Activated CD8-positive, alpha-beta memory T cell treated with anti-CD3 and anti-CD28 coated beads, Interleukin-2, amount 50 U/mL, for 48 hours (primary cell): ENCODE measurements around the gene DLX5.

Experiments
- DNase-seq: peaks from one replicate; pipeline ENCODE4 v3.0.0-alpha.2; 2020

The DLX5 gene

DNA sequence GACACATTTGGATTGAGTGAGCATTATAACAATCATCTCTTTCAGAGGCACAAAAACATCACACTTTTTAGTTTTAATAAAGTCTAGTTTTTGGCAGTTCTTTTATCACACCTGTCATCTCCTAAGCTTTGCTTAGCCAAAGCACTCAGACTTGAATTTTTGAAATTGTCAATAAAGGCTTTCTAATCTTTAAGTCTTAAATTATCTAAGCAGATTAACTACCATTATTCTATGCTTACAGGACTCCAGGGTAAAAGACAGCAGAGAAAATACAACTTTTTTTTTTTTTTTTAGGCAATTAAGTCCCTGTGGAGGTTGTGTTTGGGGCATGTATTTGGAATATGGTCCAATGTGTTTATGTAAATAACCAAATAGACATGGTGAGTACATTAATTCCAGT lies 36.9 kb downstream of the DLX5 start:
- no peak for DNase-seq

DNA sequence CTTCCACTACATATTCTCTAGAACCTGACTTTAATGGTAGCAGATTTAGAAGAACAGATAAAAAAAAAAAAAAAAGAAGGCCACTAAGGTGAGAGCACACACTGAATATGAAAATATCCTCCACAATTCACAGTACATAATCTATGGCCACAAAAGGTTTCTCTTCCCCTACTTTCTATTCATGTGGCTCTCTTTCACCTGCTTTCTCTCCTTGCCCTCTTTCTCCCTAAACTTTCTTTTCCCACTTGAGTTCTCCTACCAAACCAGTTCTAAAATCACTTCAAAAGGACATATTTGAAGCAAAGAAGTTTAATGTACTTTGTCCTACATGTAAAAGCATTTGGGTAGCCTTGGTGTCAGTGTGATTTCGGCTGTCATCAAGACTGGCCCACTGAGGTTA lies 37.7 kb downstream of the DLX5 start:
- DNase-seq = no peak

DNA sequence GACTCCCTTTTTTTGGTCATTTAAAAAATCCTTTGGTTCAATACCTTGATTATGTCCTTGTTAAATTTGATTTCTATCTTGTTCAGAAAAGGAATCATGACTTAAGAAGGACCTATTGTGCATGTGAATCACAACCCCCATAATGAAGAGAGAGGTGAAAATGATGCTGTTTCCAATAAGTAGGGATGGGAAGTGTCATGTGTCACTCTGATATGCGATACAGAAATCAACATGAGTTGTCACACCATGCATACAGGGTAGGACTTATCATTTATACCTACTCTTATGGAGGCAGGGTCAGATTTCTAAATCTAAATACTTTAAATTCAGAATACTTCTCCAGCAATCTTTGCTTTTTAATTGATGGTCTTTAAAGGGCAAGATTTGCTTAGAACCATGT lies 38.6 kb downstream of the DLX5 start:
- DNase-seq = no peak

DNA sequence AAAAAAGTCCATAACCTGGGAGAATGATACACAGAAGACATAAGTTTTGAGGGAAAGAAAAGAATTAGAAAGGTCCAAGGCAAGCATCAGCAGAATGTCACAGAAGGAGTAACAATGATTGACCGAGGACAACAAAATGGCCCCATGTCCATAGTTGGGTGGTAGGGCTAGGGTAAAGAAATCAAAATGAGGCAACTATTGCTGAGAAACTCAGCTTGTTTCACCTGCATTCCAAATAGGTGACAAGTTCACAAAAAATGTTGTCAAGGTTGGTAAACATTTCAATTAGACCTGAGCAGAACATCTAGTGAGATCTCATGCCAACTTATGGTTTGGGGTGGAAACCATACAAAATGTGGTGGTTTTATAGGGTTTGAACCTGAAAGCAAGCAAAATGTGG lies 42.0 kb downstream of the DLX5 start:
- no peak for DNase-seq

DNA sequence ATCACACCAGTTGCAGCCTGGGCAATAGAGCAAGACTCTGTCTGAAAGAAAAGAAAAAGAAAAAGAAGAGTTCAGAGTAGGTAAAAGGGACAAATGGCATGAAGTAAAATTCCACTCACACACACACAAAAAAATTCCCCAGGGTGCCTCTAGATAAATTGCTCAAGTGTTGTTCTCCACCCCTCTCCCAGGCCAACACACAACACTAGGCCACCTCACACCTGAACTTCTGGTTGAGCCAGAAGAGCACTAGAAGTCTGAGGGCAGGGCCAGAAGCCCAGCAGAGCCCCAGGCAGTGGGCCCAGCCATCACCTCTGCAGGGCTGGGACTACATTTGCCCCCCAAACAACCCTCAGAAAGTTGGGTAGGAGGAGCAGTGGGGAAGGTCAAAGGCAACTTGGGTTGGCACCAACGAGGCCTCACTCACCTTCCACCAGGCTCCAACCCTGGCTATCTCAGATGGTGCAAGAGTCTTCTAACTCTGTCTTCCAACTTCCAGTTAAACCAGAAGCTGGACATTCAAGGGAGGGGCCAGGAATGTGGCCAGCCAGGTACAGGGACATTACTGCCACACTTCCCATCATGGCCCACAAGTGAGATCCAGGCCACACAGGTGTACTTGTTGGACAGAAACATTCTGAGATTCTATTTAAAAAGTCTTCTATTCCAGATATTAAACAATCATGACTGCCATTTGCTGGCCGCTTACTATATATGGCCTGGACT lies 44.9 kb downstream of the DLX5 start:
- DNase-seq = no peak

DNA sequence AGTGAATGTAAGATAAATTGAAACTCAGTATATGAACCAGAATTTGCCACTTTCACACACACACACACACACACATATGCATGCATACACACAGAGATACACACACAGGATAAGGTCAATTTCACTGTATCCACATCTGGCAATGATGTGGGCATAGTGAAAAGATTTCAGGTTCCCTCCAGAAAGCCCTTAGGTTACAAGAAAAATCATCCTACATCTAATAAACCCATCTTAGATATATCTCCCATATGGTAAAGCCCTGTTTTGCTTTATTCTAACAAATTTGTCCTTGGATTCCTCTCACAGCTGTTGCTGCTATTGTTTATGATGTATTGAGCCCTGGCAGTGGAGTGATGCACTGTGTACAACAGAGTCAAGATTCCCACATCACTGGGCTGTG lies 47.2 kb downstream of the DLX5 start:
- DNase-seq = no peak

DNA sequence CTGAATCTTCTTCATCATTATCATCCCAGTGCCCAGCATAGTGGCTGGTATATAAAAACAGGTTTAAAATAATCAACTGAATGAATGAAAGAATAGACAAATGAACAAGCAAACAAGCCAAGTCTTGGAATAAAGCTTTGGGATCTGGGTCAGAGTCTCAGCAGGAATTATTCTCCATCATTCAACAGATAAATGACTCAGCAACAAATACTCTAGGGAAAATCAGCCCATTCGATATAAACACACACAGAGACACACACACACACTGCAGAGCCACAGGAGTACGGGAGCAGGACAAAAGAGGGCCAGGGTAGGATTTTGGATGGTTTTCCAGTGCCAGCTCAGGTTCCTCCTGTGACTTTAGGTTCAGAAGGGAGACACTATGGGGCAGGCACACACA lies 48.5 kb downstream of the DLX5 start:
- DNase-seq = no peak

DNA sequence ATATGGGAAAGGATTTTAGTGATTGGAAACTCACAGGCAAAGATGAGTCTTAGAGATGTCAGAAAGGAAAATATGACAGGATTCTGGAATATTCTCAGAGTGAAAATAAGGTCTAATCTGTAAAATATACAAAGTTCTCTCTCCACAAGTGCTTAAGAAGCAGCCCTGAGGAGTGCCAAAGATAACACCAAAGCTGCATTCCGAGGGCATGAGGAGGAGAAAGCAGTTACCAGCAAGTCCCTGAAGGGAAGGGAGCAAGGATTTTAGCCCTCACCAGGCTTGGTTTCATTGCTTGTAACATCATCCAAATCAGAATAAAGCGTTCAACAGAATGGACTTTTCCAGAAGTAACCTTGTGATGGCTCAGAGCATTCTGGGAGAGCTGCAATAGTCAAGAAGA lies 50.6 kb downstream of the DLX5 start:
- DNase-seq = no peak

DNA sequence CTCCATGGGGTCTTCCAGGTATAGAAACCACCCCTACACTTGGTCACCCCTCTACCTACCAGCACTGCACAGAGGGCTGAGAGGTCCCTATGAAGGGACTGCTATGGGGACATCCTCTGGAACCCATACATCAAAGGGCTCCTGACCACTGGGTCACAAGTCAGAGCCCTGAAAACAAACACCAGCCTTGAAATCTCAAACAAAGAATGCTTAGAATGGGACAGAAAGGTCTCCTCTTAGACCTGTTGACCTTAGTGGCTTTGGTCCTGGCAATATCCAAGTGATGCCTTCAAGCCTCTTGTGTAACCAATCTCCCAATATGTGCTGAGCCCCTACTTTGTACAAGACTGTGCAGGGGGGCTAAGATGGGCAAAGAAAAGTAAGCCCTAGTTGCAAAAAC lies 53.9 kb downstream of the DLX5 start:
- no peak for DNase-seq
